ENCODE results near the gene BHLHE40. TPM values are rescaled to one million over a fixed set of nuclear protein-coding genes. Genes with fewer than 3 reads are reported as not detected.

BHLHE40 gene
- total RNA-seq, 1 donor from 2014 or later, result 6.6 TPM

- no peak for DNase-seq
Measured at GRCh38 chr3:5002174-5002870, 23.1 kb downstream of the BHLHE40 start.

GRCh38 chr3:5002871-5003247 is 23.6 kb downstream of the BHLHE40 start:
- DNase-seq, result no peak

- no peak for DNase-seq
Measured at GRCh38 chr3:5004319-5005152, 25.3 kb downstream of the BHLHE40 start.

GRCh38 chr3:5005367-5005766 is 26.1 kb downstream of the BHLHE40 start:
- DNase-seq, result no peak

GRCh38 chr3:5006755-5007202 is 27.5 kb downstream of the BHLHE40 start:
- DNase-seq, result no peak

GRCh38 chr3:5007873-5008272 is 28.6 kb downstream of the BHLHE40 start:
- no peak for DNase-seq

GRCh38 chr3:5009506-5010109 is 30.4 kb downstream of the BHLHE40 start:
- DNase-seq, result no peak

- DNase-seq, result no peak
Measured at GRCh38 chr3:5010140-5010539, 30.9 kb downstream of the BHLHE40 start.

GRCh38 chr3:5010706-5011554 is 31.7 kb downstream of the BHLHE40 start:
- no peak for DNase-seq

GRCh38 chr3:5011555-5012256 is 32.5 kb downstream of the BHLHE40 start:
- DNase-seq, result no peak

- no peak for DNase-seq
Measured at GRCh38 chr3:5012367-5012766, 33.1 kb downstream of the BHLHE40 start.

GRCh38 chr3:5013021-5013906 is 34.0 kb downstream of the BHLHE40 start:
- no peak for DNase-seq

- DNase-seq, result no peak
Measured at GRCh38 chr3:5014391-5014790, 35.2 kb downstream of the BHLHE40 start.

- DNase-seq, result no peak
Measured at GRCh38 chr3:5015056-5015455, 35.8 kb downstream of the BHLHE40 start.

GRCh38 chr3:5016211-5017161 is 37.2 kb downstream of the BHLHE40 start:
- no peak for DNase-seq

GRCh38 chr3:5017925-5018531 is 38.8 kb downstream of the BHLHE40 start:
- no peak for DNase-seq

GRCh38 chr3:5019411-5020241 is 40.4 kb downstream of the BHLHE40 start:
- no peak for DNase-seq

- DNase-seq, result no peak
Measured at GRCh38 chr3:5020242-5020722, 41.0 kb downstream of the BHLHE40 start.

Data from occipital lobe (tissue), 2 donors.